ENCODE data around the gene ZNF397.
"Not testable (repeated sequence)": the region's sequence is repeated elsewhere in the genome, so short reads cannot be mapped to it uniquely, and the experiment has no call there.

The ZNF397 gene

DNA sequence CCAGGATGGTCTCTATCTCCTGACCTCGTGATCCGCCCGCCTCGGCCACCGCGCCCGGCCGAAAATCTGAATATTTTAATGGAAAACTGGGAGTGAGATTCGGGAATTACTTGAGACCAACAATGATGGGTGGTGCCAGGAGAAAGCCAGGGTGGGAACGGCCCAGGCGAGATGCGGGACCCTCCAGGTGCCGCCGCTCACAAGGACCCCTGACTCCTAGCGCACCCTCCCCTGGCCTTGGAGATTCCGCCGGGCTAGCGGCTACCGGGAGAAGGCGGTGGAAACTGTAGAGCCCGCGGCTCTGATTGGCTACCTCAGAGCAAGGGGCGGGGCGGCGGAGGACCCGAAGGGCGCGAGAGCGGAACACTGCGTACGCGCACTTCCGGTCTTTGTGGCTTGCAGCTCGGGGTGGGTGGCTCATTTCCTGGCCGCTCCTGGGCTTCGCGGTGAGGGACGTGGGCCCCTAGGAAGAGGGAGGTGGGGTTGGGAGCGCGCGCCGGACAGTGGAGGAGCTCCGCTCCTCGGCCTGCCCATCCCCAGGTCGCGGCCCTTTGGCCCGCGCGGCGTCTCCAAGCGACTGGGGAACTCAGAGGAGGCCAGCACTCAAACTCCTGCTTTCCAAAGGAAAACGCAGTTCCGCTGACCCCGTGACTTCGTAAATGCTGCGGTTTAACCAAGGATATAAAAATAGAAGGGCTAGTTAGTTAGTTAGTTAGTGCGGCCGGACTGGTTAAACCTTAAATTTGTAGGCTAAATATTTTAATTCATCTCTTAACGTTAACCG is at the start of gene ZNF397:
Gene ZNF397 (plus strand): TSS at position 371 of the 784 bp plus-strand sequence. CDS start 1,437 bp downstream, outside the sequence.
- peak; percentile 99 for DNase-seq

DNA sequence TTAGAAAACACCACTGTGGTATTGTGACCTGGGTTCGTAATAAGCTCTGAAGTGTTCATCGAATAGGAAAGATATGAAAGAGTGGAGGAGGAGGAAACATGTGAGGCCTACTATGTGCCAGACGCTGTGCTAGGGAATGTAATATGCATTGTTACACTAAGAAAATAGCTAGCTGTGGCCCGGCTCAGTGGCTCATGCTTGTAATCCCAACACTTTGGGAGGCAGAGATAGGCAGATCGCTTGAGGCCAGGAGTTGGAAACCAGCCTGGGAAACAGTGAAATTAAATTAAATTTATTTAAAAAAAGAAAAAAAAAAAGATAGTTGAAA is 49.2 kb upstream of the ZNF397 start:
- no peak for DNase-seq

DNA sequence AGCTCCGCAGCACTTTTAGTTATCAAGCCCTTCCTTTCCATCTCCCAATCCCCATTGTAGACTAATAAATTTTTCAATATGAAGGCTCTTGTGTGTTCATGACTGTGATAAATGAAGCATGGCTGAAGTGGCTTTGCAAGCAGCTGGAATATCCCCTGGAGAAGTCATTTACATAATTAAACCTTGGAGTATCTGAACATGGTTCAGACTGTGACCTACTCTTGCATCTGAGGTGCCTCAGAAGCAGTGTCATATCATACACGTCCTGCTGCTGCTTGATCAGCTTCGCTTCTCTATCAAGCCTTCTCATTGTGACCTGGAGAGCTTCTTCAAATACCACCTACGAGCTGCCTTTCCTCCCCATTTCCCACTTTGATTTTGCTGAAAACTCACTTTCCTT is 48.4 kb upstream of the ZNF397 start:
- no peak for DNase-seq

DNA sequence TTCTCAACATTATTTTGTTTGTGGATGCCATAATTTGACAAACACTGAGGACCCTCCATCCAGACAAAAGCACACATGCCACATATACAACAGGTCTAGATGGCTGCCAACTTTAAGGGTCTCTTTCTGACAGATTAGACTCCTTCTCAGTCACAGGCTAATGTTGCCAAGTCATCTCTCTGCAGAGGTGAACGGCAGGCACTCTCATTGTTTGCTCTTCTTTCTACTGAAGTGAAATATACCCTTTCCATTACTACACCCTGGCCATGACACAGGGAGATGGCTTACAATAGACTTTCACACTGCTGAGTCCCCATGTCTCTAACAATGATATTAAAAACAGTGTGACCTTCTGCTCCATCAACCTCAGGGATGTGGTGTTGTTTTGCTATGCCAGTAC is 47.5 kb upstream of the ZNF397 start:
- DNase-seq, result no peak

DNA sequence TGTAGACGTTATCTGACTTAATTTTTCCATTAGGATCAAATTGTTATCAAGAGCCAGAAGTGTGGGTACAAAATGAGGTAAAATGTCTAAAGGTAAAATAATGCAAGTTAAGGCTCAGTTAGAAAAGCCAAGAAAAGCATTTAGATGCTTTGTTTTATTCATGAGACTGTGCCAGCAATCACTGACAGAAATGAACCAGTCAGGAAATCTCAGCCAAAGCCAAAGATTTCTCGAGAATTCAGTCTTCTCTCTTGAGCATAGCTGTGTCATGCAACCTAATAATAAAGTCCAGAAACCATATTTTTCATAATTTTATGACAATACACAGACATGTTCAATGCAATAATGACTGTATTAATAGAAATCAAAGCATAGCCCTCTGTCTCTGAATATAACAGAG is 43.5 kb upstream of the ZNF397 start:
- DNase-seq, result no peak

DNA sequence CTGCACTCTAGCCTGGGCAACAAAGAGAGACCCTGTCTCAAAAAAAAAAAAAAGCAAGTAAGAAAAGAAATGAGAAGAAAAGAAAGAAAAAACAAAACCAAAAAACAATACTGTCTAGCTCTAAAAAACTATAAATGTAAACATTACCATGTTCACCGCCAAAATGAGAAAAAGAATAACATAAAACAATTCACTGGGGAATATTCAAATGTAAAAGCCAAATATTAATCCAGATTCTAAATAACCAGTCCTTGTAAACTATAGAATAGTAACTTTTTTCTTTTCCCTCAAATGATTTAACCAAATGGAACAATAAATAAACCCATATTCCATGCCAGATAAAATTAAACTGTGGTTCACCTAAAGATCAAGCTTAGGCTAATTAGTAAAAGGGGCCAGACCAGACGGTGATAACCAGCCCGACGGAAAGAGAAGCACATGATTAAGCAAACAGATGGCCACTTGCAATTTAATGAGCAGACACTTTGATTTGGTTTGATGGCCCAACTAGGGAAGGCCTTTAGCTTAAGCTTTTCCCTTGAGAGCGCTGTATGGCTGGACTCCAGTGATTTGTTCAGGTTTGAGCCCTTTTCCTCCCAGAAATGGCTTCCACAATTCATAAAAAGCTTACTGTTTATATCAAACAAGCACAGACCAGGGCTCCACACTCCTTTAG is 39.4 kb upstream of the ZNF397 start:
- no peak for DNase-seq

DNA sequence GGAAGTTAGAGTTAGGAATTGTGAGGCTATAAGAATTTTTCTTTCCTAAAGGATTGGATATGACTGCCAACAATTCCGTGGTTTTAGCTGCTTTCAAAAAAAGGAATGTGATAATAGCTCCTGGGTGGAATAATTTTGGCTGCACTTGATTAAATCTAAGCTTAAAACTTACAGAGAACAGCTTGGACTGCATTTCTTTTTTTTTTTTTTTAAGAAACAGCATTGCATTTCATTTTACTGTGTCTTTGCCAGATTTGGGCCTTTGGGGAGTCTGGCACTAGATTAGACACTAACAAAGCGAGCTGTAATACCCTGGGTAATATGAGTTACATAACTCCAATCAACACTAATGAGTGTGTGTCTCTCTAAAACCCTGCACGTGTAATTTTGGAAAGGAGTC is 37.8 kb upstream of the ZNF397 start:
- DNase-seq, result no peak

DNA sequence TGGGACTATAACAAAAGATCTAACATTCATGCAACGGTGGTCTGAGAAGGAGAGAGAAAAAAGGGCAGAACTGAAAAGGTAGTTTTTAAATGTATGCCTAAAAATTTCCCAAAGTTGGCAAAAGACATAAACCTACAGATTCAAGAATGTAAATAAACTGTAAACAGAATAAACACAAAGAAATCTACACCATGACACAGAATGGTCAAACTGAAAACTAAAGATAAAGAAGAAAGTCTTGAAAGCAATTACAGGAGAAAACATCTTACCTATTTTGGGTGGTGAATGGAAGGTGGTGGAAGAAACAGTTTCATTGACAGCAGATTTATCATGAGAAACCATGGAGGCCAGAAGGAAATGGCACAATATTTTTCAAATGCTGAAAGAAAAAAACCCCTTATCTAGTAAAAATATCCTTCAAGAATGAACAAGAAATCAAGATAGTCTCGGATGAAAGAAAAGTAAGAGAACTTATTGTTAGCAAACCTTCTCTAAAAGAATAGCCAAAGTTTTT is 35.6 kb upstream of the ZNF397 start:
- no peak for DNase-seq

DNA sequence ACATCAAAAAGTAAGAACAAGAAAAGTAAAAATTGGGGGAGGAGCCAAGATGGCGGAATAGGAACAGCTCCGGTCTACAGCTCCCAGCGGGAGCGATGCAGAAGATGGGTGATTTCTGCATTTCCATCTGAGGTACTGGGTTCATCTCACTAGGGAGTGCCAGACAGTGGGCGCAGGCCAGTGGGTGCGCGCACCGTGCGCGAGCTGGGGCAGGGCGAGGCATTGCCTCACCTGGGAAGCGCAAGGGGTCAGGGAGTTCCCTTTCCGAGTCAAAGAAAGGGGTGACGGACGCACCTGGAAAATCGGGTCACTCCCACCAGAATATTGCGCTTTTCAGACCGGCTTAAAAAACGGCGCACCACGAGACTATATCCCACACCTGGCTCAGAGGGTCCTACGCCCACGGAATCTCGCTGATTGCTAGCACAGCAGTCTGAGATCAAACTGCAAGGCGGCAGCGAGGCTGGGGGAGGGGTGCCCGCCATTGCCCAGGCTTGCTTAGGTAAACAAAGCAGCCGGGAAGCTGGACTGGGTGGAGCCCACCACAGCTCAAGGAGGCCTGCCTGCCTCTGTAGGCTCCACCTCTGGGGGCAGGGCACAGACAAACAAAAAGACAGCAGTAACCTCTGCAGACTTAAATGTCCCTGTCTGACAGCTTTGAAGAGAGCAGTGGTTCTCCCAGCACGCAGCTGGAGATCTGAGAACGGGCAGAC is 34.9 kb upstream of the ZNF397 start:
- not testable (repeated sequence) for DNase-seq

DNA sequence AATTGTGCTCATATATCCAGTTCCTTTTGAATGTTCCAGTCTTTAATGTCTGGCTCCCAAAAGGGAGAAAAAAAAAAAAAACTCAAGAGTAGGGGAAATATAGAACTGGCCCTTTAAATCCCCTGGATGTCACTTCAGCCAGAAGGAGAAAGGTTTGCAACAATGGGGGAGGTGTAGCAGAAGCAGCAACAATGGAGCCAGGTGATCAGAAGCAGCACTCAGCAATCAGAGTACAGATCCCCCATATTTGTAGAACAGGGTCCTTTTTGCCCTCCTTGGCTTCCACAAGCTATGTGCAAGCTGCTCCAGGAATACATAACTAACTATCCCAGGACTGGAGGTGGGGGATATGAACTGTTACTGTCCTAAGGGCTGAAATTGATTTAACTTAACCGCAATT is 25.8 kb upstream of the ZNF397 start:
- no peak for DNase-seq

DNA sequence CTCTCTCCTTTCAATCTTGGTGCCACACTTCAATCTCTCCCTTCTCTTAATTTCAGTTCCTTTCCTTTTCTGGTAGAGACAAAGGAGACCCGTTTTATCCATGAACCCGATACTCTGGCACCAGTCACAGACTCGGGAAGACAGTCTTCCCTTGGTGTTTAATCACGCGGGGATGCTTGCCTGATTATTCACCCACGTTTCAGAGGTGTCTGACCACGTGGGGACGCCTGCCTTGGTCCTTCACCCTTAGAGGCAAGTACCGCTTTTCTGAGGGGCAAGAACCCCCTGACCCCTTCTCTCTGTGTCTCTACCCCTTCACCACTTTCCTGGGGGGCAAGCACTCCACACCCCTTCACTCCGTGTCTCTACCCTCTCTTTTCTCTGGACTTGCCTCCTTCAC is 24.2 kb upstream of the ZNF397 start:
- DNase-seq, result not testable (repeated sequence)

DNA sequence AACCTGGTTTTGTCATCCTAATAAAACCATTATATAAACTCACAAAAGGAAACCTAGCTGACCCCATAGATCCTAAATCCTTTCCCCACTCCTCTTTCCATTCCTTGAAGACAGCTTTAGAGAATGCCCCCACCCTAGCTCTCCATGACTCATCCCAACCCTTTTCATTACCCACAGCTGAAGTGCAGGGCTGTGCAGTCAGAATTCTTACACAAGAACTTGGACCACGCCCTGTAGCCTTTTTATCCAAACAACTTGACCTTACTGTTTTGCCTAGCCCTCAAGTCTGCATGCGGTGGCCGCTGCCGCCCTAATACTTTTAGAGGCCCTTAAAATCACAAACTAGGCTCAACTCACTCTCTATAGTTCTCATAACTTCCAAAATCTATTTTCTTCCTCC is 21.5 kb upstream of the ZNF397 start:
- not testable (repeated sequence) for DNase-seq

DNA sequence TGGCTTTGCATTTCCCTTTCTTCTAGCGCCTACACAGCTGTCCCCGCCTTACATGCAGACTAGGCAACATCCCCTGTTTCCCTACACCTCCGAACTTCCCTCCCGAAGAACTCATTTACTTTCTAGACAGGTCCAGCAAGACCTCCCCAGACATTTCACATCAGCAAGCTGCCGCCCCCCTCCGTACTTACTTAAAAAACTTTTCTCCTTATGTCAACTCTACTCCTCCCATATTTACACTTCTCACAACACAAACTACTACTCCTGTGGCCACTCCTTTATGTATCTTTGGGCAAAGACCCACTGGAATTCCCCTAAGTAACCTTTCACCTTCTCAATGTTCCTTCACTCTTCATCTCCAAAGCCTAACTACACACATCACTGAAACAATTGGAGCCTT is 20.4 kb upstream of the ZNF397 start:
- no peak for DNase-seq

DNA sequence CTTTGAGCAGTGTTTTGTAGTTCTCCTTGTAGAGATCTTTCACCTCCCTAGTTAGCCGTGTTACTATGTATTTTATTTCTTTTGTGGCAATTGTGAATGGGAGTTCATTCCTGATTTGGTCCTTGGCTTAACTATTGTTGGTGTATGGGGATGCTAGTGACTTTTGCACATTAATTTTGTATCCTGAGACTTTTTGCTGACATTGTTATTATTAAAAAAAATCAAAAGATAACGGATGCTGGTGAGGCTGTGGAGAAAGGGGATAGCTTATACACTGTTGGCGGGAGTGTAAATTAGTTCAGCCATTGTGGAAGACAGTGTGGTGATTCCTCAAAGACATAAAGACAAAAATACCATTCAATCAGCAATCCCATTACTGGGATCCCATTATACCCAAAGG is 17.0 kb upstream of the ZNF397 start:
- DNase-seq, result no peak

DNA sequence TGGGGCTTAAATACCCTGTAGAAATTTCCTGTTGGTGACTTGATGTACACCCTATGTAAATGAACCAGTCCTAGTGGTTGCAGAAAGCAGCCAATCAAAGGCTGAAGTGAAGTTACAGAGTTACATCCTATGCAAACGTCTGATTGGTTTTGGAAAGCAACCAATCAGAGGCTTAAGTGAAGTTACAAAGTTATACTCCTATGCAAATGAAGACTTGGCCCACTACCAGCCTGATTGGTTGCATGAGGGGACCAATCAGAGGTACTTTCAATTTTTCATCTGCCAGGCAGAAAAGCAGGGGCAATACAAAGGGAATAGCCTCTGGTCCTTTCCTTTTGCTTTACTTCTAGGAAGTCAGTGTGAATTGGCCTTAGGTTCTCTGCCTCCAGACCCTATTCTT is 13.6 kb upstream of the ZNF397 start:
- DNase-seq, result no peak

DNA sequence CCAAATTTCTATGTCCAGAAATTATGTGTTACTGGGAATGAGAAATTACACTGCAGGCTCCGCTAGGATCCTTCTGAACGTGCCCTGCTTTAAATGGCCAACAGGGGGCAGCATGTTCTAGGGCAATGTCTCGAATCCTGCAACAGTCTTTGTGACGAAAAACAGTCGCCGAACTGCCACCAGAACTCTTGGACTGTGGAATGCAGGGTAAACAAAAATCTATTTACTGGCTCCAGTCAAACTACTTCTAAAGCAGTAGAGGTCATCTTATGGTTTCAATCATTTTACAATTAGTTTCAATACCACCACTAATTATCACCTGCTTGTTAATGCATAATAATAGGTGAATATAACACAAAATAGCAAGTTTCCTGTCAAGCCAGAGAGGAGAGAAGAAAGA is 9.8 kb upstream of the ZNF397 start:
- DNase-seq, result peak; percentile 80

DNA sequence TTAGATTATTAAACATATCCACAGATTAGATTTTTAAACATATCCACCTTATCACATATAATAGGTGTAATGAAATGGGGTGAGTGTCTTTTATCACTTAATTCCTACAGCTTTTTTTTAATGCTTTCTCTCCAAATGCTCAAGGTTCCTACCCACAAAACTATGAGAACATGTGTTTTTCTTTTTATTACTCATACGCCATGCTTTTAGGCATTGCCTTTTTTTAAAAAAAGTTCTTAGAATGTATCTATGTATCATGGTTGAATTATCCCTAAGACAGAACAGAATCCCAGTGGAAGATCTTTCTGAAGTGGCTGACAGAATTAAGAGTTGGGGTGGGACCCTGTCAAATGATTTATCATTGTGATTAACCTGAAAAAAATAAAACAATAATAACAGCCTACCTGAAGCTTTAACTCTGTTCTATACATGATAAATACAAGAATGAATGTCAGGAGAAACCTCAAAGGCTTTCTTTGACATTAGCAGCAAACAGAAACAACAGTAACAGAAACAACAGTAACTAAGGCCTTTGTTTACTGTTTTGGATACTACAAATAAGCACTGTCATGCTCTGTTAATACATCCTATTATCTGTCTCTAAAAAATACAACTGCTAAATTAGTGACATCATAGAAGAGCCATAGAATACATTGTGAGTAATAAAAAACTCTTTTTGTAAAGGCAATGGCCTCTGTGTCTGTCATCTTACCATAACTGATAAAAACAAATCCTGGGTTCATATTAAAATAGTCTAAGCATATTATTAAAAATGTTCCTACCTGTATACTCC is 4.1 kb upstream of the ZNF397 start:
- DNase-seq, result no peak

DNA sequence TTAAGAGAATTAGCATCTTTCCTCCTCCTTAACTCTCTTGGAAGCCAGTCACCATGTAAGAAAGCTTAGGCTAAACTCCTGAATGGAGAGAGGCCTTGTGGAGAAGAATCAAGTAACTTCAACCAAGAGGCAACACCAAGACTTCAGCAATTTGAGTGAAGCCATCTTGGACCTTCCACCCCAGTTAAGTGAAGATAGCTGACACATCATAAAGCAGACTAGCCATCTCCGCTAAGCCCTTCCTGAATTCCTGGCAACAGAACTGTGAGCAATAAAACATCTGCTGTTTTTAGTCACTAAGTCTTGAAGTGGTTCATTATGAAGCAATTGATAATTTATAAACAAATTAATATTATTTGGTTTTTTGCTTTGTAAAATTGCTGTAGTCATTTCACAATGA is 1.5 kb upstream of the ZNF397 start:
- no peak for DNase-seq

DNA sequence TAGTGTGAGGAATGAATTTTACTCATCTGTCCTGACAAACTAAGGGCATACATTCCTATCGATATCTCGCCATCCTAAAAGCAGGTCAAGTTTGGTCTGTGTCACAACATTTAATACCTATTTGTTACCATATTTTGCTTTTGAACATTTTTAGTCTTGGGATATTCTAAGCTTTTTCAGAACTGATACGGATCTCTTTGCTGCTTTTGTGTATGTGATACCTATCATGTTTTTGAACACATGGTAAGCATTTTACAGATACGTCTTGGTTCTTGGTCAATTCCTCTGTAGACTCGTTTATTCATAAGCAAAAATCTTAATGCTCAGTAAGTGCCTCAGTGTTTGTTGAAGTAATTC is 592 bp downstream of the ZNF397 start:
- DNase-seq, result no peak

DNA sequence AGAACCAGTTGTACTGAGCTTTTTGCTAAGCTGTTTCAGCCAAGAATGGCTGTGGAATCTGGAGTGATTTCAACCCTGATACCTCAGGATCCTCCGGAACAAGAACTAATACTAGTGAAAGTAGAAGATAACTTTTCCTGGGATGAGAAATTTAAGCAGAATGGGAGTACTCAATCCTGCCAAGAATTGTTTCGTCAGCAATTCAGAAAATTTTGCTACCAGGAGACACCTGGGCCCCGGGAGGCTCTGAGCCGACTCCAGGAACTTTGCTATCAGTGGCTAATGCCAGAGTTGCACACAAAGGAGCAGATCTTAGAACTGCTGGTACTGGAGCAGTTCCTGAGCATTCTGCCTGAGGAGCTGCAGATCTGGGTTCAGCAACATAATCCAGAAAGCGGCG is 1.6 kb downstream of the ZNF397 start:
- DNase-seq, result no peak

DNA sequence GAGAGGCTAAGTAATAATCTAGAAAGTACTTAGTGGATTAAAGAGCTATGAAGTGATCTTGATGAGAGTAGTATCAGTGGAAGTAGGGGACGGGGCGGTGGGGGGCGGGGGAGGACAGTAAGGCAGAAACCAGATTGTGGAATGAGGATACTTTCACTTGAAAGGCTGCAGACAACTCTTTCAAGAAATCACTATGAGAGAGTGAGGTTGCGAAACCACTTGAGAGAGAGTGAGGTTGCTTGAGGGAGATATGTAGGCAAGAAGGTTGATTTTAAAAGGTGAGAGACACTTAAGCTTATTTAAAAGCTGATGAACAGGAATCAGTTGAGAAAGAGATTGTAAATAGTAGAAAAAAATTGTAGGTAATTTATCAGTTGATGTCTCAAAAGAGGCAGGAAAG is 3.8 kb downstream of the ZNF397 start:
- no peak for DNase-seq

DNA sequence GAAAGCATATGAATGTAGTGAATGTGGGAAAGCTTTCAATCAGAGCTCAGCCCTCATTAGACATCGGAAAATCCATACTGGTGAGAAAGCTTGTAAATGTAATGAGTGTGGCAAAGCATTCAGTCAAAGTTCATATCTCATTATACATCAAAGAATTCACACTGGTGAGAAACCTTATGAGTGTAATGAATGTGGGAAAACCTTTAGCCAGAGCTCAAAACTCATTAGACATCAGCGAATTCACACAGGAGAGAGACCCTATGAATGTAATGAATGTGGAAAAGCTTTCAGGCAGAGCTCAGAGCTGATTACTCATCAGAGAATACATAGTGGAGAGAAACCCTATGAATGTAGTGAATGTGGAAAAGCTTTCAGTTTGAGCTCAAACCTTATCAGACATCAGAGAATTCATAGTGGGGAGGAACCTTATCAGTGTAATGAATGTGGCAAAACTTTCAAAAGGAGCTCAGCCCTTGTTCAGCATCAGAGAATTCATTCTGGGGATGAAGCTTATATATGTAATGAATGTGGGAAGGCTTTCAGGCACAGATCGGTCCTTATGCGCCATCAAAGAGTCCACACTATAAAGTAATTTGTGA is 5.0 kb downstream of the ZNF397 start:
- DNase-seq, result no peak

DNA sequence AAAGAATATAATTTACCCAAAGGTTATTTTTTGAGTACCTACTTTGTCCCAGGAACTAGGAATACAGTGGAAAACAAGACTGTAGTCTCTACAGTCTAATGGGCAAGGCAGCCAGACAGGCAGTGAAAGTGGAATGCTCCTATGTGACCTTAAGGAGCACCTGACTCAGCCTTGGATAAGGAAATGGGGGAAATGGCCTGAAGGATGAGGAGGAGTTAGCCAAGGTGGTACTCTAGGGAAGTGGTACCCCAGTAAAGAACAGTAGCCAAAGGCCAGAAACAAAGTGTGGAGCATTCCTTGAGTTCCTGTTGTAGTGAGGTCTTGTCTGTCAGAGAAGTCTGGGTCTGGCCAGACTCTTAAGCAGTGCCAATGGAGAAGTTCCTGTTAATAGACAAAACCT is 6.0 kb downstream of the ZNF397 start:
- no peak for DNase-seq

Measured in COR-L47 (cell line).